Glutamatergic neuron (in vitro differentiated cells): ENCODE results near the gene IL16. TPM values are rescaled to one million over a fixed set of nuclear protein-coding genes. Genes with fewer than 3 reads are reported as not detected.

Experiments used
- DNase-seq: peaks from one replicate; pipeline ENCODE4 v3.0.0; 2022
- H3K27ac Mint-ChIP-seq: one replicate; pipeline ENCODE4 v1.8.0; 2020; ENCODE audit warnings: mild to moderate bottlenecking, mixed read lengths, inconsistent platforms; ENCODE audit not compliant: unreplicated experiment
- H3K27me3 Mint-ChIP-seq: one replicate; pipeline ENCODE4 v1.8.0; 2020; ENCODE audit warnings: mild to moderate bottlenecking, moderate library complexity, mixed read lengths, inconsistent platforms; ENCODE audit not compliant: unreplicated experiment
- H3K36me3 Mint-ChIP-seq: one replicate; pipeline ENCODE4 v1.8.0; 2020; ENCODE audit warnings: mild to moderate bottlenecking, mixed read lengths, inconsistent platforms; ENCODE audit not compliant: unreplicated experiment
- H3K4me1 Mint-ChIP-seq: one replicate; pipeline ENCODE4 v1.8.0; 2020; ENCODE audit warnings: mild to moderate bottlenecking, low read depth, mixed read lengths, inconsistent platforms; ENCODE audit not compliant: unreplicated experiment
- H3K4me3 Mint-ChIP-seq: one replicate; pipeline ENCODE4 v1.8.0; 2020; ENCODE audit warnings: mild to moderate bottlenecking, mixed read lengths, inconsistent platforms; ENCODE audit not compliant: unreplicated experiment
- H3K9me3 Mint-ChIP-seq: one replicate; pipeline ENCODE4 v1.8.0; 2020; ENCODE audit warnings: mild to moderate bottlenecking, moderate library complexity, mixed read lengths, inconsistent platforms; ENCODE audit not compliant: unreplicated experiment
- CTCF ChIP-seq: fragments of 200-600 bp; sonication (generic); IDR thresholded peaks from one replicate; pipeline ENCODE4 v1.5.0; 2021; ENCODE audit not compliant: partially characterized antibody, unreplicated experiment
- total RNA-seq: library from RNA; stranded (reverse); fragmentation: NEBNext Ultra II Directional; extraction: Animal tissue kit (Norgen Biotek cat#: 25700); gene quantifications from one replicate; pipeline ENCODE4 v1.2.1, GENCODE V29; 2021; ENCODE audit not compliant: unreplicated experiment

IL16 gene
- total RNA-seq, 1 donor from 2014 or later, result 0.27 TPM

GRCh38 chr15:81216422-81216821, 19.7 kb downstream of the IL16 start:
- DNase-seq, result no peak
- no peak overlapping the region for H3K4me3 Mint-ChIP-seq
- no peak for TF ChIP-seq CTCF
- no peak overlapping the region for H3K27ac Mint-ChIP-seq
- H3K27me3 Mint-ChIP-seq, result no peaks in the 10 kb centered on the region
- H3K36me3 Mint-ChIP-seq, result peaks cover 14% of the 10 kb centered on the region
- no peaks in the 10 kb centered on the region for H3K4me1 Mint-ChIP-seq
- peaks cover 2% of the 10 kb centered on the region for H3K9me3 Mint-ChIP-seq

DNA sequence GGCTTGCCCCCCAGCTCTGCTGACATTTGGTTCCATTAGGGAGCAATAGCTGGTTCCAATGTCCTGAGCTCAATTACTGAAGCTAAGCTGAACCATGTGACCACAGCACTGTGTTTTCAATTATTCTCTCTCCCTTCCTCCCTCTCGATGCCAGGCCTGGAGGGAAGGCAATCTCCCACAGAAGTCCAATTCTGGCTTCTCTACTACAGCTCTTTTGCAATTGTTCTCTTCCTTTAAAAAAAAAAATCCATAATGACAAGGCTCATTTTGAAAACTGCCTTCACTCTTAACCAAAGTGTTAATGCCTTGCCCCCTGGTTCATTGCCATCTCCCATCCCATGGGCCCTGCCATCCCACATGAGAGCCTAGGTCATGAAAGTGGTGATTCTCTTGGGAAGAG, 24.8 kb downstream of the IL16 start:
- no peaks in the 10 kb centered on the region for H3K27me3 Mint-ChIP-seq
- no peaks in the 10 kb centered on the region for H3K9me3 Mint-ChIP-seq
- no peaks in the 10 kb centered on the region for H3K4me1 Mint-ChIP-seq
- no peaks in the 10 kb centered on the region for H3K36me3 Mint-ChIP-seq
- H3K27ac Mint-ChIP-seq, result no peak overlapping the region
- H3K4me3 Mint-ChIP-seq, result no peak overlapping the region
- no peak for TF ChIP-seq CTCF
- no peak for DNase-seq

- Mint-ChIP-seq H3K4me1 (no peaks in the 10 kb centered on the region), H3K27ac (no peak overlapping the region), H3K27me3 (no peaks in the 10 kb centered on the region), H3K4me3 (no peak overlapping the region), H3K36me3 (no peaks in the 10 kb centered on the region), H3K9me3 (no peaks in the 10 kb centered on the region)
- TF ChIP-seq CTCF, result no peak
- DNase-seq, result no peak
Measured at GRCh38 chr15:81222007-81222406, 25.3 kb downstream of the IL16 start.

GRCh38 chr15:81223346-81223971, 26.8 kb downstream of the IL16 start:
- H3K4me1 Mint-ChIP-seq, result no peaks in the 10 kb centered on the region
- no peak overlapping the region for H3K4me3 Mint-ChIP-seq
- DNase-seq, result no peak
- H3K27me3 Mint-ChIP-seq, result no peaks in the 10 kb centered on the region
- H3K36me3 Mint-ChIP-seq, result no peaks in the 10 kb centered on the region
- no peaks in the 10 kb centered on the region for H3K9me3 Mint-ChIP-seq
- no peak overlapping the region for H3K27ac Mint-ChIP-seq
- no peak for TF ChIP-seq CTCF

DNA sequence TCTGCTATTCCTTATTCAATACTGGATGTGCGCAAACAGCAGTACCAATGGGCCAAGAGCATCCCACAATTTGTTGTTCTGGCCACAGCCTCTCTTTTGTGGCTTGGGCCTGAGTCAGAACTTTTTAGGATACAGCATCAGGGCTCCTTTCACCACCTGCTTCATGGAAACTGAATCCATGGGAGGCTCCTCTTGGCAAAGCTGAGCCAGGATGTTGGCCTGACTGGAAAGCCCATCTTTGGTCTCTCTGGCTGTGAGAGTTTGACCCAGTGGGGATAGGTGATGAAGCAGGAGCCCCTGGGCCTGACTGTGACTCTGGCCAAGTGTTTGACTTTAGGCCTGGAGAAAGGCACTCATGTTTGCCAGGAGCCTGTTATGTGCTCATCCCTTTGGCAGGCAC, 27.6 kb downstream of the IL16 start:
- H3K36me3 Mint-ChIP-seq, result no peaks in the 10 kb centered on the region
- TF ChIP-seq CTCF, result no peak
- no peaks in the 10 kb centered on the region for H3K9me3 Mint-ChIP-seq
- no peaks in the 10 kb centered on the region for H3K27me3 Mint-ChIP-seq
- no peak for DNase-seq
- H3K4me3 Mint-ChIP-seq, result no peak overlapping the region
- no peaks in the 10 kb centered on the region for H3K4me1 Mint-ChIP-seq
- no peak overlapping the region for H3K27ac Mint-ChIP-seq
